ENCODE data around the gene SGSM2.

DNA sequence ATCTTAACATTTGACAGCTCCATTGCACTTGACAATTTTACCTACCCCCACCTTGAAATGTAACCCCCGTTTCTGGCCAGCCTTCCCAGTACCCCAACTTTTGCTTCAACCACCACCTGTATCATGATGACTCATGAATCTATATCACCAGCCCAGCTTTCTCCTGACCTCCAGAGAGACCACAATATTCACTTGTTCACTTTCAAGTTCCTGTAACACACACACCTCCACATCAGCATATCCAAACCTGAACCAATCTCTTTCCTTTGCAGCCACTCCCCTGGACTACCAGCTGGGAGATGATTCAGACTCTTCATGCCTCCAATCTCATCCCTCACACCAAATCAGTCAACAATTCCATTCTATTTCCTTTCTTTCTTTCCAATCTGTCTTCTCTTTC, 41.7 kb upstream of the SGSM2 start:
- TF ChIP-seq POLR2AphosphoS5 (IDR thresholded peaks at IDR 0.05) (no peak), RAD21 (conservative IDR thresholded peaks at IDR 0.05) (no peak)
- TF ChIP-seq, protein P1, sequence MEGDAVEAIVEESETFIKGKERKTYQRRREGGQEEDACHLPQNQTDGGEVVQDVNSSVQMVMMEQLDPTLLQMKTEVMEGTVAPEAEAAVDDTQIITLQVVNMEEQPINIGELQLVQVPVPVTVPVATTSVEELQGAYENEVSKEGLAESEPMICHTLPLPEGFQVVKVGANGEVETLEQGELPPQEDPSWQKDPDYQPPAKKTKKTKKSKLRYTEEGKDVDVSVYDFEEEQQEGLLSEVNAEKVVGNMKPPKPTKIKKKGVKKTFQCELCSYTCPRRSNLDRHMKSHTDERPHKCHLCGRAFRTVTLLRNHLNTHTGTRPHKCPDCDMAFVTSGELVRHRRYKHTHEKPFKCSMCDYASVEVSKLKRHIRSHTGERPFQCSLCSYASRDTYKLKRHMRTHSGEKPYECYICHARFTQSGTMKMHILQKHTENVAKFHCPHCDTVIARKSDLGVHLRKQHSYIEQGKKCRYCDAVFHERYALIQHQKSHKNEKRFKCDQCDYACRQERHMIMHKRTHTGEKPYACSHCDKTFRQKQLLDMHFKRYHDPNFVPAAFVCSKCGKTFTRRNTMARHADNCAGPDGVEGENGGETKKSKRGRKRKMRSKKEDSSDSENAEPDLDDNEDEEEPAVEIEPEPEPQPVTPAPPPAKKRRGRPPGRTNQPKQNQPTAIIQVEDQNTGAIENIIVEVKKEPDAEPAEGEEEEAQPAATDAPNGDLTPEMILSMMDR (IDR thresholded peaks at IDR 0.05; ENCODE audit: poor library complexity, severe bottlenecking), result no peak
